HCT116 (cell line): ENCODE data around the gene CTXN1. TPM values are rescaled to one million over a fixed set of nuclear protein-coding genes. Genes with fewer than 3 reads are reported as not detected.

Experiments used
- ATAC-seq: fragments of 200-7000 bp; cut with Tn5 transposase; 2 replicates; pipeline ENCODE4 v1.9.1; 2020; ENCODE audit warnings: mild to moderate bottlenecking, moderate library complexity
- BruUV-seq: library from RNA; stranded (reverse); fragments of 400-500 nt; replicated peaks from 2 replicates; lab custom pipeline; 2021; lab: Mats Ljungman, UMichigan
- CTCF ChIA-PET: fragments of 300-600 bp; sonication (Branson Sonifier 250); formaldehyde crosslinking; loops from one replicate; lab custom pipeline; 2021; ENCODE audit warnings: antibody characterized with exemption; lab: Charles Lee
- POLR2A ChIA-PET: fragments of 300-600, 350-600 bp; sonication (Branson Sonifier 250); formaldehyde crosslinking; loops from one replicate; lab custom pipeline; 2021; ENCODE audit warnings: antibody characterized with exemption; lab: Charles Lee
- RAD21 ChIA-PET, 2 experiments: fragments of 300-600 bp; sonication (Branson Sonifier 250); formaldehyde crosslinking; loops; one replicate each; lab custom pipeline; 2023; ENCODE audit warnings: low total read pairs in 2 of 2; ENCODE audit not compliant: uncharacterized antibody in 2 of 2, unreplicated experiment in 2 of 2, low non-redundant PET in 1 of 2; lab: Charles Lee
- DNase-seq: peaks from one replicate; pipeline ENCODE4 v3.0.0-alpha.2; 2010; ENCODE audit warnings: low read depth, low spot score
- H2AFZ ChIP-seq: fragments of 200-600 bp; shearing (Covaris generic), sonication (generic); 2 replicates; pipeline ENCODE4 v1.6.1; 2017; ENCODE audit warnings: low read depth, mixed run types, mixed read lengths, antibody characterized with exemption, low read length; ENCODE audit not compliant: poor library complexity, severe bottlenecking
- H3K27ac ChIP-seq: 2 replicates; pipeline ENCODE4 v1.5.1; 2012; ENCODE audit warnings: low read depth, low read length
- H3K27me3 ChIP-seq: fragments of 200-600 bp; sonication (generic); 2 replicates; pipeline ENCODE4 v1.6.1; 2016; ENCODE audit warnings: mixed run types, low read length, mixed read lengths; ENCODE audit not compliant: insufficient read depth
- H3K36me3 ChIP-seq, 2 experiments: fragments of 200-500 bp in 1 of 2; fragments of 200-600 bp in 1 of 2; sonication (Bioruptor generic) in 1 of 2; sonication (generic) in 1 of 2; 2 replicates each; pipeline versions ENCODE4 v1.5.1 to v1.6.1; 2014 to 2016; ENCODE audit warnings: low read length in 2 of 2, inconsistent platforms in 1 of 2, mixed read lengths in 1 of 2, mixed run types in 1 of 2; ENCODE audit not compliant: insufficient read depth in 2 of 2, control insufficient read depth in 1 of 2
- H3K4me1 ChIP-seq, 2 experiments: fragments of 200-600 bp in 1 of 2; sonication (generic) in 1 of 2; 2 replicates each; pipeline versions ENCODE4 v1.5.1 to v1.6.1; 2012 to 2017; ENCODE audit warnings: low read length in 2 of 2, inconsistent platforms in 1 of 2, mild to moderate bottlenecking in 1 of 2, mixed read lengths in 1 of 2, mixed run types in 1 of 2, moderate library complexity in 1 of 2; ENCODE audit not compliant: insufficient read depth in 2 of 2, control insufficient read depth in 1 of 2
- H3K4me2 ChIP-seq: fragments of 200-600 bp; sonication (generic); 2 replicates; pipeline ENCODE4 v1.6.1; 2017; ENCODE audit warnings: mixed run types, low read length, mixed read lengths
- H3K4me3 ChIP-seq, 2 experiments: fragments of 200-600 bp in 1 of 2; sonication (generic) in 1 of 2; replicated peaks in 1 of 2; 2 replicates each; pipeline ENCODE4 v1.5.1; 2011 to 2016; ENCODE audit warnings: low read length in 2 of 2, control low read depth in 1 of 2, low read depth in 1 of 2, mild to moderate bottlenecking in 1 of 2, mixed read lengths in 1 of 2, mixed run types in 1 of 2
- H3K79me2 ChIP-seq: fragments of 200-600 bp; sonication (generic); 2 replicates; pipeline ENCODE4 v1.6.1; 2017; ENCODE audit warnings: mild to moderate bottlenecking, mixed run types, low read length, moderate library complexity, mixed read lengths; ENCODE audit not compliant: insufficient read depth
- H3K9ac ChIP-seq: fragments of 200-600 bp; sonication (generic); 2 replicates; pipeline ENCODE4 v1.6.1; 2016; ENCODE audit warnings: low read length, mixed read lengths
- H3K9me2 ChIP-seq: fragments of 200-600 bp; sonication (generic), shearing (Covaris generic); 2 replicates; pipeline ENCODE4 v1.6.1; 2017; ENCODE audit warnings: mixed run types, mild to moderate bottlenecking, moderate library complexity; ENCODE audit not compliant: insufficient read depth
- H3K9me3 ChIP-seq, 2 experiments: fragments of 200-500 bp in 1 of 2; fragments of 200-600 bp in 1 of 2; sonication (Bioruptor generic) in 1 of 2; sonication (generic) in 1 of 2; 2 replicates each; pipeline ENCODE4 v1.6.1; 2014 to 2017; ENCODE audit warnings: low read length in 2 of 2, mixed read lengths in 2 of 2, inconsistent platforms in 1 of 2, low read depth in 1 of 2, mild to moderate bottlenecking in 1 of 2, mixed run types in 1 of 2, moderate library complexity in 1 of 2; ENCODE audit not compliant: control insufficient read depth in 1 of 2, insufficient read depth in 1 of 2
- H4K20me1 ChIP-seq: fragments of 200-600 bp; sonication (generic), shearing (Covaris generic); 2 replicates; pipeline ENCODE4 v1.6.1; 2017; ENCODE audit warnings: mixed run types, mild to moderate bottlenecking, moderate library complexity; ENCODE audit not compliant: insufficient read depth
- CBX3 ChIP-seq: IDR thresholded peaks from 2 replicates; pipeline ENCODE4 v1.6.1; 2012; ENCODE audit warnings: low read depth
- CEBPB ChIP-seq: IDR thresholded peaks from 2 replicates; pipeline ENCODE4 v1.6.1; 2012; ENCODE audit warnings: low read depth
- EGR1 ChIP-seq: IDR thresholded peaks from 2 replicates; pipeline ENCODE4 v1.6.1; 2012; ENCODE audit warnings: low read depth
- ELF1 ChIP-seq: IDR thresholded peaks from 2 replicates; pipeline ENCODE4 v1.6.1; 2012; ENCODE audit warnings: low read depth, borderline replicate concordance
- EZH2 ChIP-seq: fragments of 200-600 bp; sonication (generic); IDR thresholded peaks from 2 replicates; pipeline ENCODE4 v1.6.1; 2017; ENCODE audit warnings: antibody characterized with exemption, mixed run types
- EZH2phosphoT487 ChIP-seq: fragments of 200-600 bp; IDR thresholded peaks from 2 replicates; pipeline ENCODE4 v1.6.1; 2018; ENCODE audit warnings: antibody characterized with exemption, borderline replicate concordance
- FOSL1 ChIP-seq: IDR thresholded peaks from 2 replicates; pipeline ENCODE4 v1.6.1; 2012; ENCODE audit warnings: low read depth
- JUND ChIP-seq: IDR thresholded peaks from 2 replicates; pipeline ENCODE4 v1.6.1; 2012
- RAD21 ChIP-seq: IDR thresholded peaks from 2 replicates; pipeline ENCODE4 v1.6.1; 2012; ENCODE audit warnings: low read depth, mild to moderate bottlenecking
- SIN3A ChIP-seq: IDR thresholded peaks from 2 replicates; pipeline ENCODE4 v1.6.1; 2012; ENCODE audit warnings: low read depth
- intact Hi-C: fragments of 100-400 bp; cut with micrococcal nuclease; formaldehyde crosslinking; loops from 2 replicates; pipeline ENCODE4 v1.10.0; 2022
- total RNA-seq: library from RNA; stranded (reverse); gene quantifications from one replicate; pipeline ENCODE4 v1.2.1, GENCODE V29; 2021; ENCODE audit not compliant: unreplicated experiment
- TF ChIP-seq, protein P1 (sequence below): IDR thresholded peaks from 2 replicates; pipeline ENCODE4 v1.6.1; 2012
- TF ChIP-seq, protein P2 (sequence below): IDR thresholded peaks from 2 replicates; pipeline ENCODE4 v1.6.1; 2011; ENCODE audit warnings: mild to moderate bottlenecking, low read length, moderate library complexity; ENCODE audit not compliant: insufficient replicate concordance; ENCODE audit errors: extremely low read depth

The CTXN1 gene
- total RNA-seq, 1 experiment from 2014 or later, result 56.0 TPM

DNA sequence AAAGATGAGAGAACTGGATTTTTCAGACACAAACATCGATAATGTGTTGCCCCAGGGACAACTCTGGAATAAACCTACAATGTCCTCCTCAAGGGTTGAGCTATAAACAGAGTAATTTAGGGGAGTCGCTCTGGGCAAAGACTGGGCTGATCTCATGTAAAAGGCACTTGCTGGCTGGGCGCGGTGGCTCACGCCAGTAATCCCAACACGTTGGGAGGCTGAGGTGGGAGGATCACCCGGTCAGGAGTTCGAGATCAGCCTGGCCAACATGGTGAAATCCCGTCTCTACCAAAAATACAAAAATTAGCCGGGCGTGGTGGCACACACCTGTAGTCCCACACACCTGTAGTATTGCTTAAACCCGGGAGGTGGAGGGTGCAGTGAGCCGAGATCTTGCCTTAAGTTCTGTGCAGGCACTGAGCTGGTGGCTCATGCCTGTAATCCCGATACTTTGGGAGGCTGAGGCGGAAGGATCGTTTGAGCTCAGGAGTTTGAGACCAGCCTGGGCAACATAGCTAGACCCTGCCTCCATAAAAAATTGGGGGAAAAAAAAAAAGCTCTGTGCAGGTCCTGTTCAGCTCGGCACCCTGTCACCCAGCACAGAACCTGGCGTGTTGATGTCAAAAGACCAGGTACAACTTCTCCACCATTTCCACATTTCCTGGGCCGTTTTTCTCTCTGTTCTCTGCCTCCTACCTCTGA, 16.1 kb upstream of the CTXN1 start:
- no peak for TF ChIP-seq FOSL1
- TF ChIP-seq EZH2, result no peak
- TF ChIP-seq ELF1, result no peak
- TF ChIP-seq, protein P1, sequence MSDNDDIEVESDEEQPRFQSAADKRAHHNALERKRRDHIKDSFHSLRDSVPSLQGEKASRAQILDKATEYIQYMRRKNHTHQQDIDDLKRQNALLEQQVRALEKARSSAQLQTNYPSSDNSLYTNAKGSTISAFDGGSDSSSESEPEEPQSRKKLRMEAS, result no peak
- TF ChIP-seq RAD21, result no peak
- no peak for TF ChIP-seq JUND
- TF ChIP-seq, protein P2, sequence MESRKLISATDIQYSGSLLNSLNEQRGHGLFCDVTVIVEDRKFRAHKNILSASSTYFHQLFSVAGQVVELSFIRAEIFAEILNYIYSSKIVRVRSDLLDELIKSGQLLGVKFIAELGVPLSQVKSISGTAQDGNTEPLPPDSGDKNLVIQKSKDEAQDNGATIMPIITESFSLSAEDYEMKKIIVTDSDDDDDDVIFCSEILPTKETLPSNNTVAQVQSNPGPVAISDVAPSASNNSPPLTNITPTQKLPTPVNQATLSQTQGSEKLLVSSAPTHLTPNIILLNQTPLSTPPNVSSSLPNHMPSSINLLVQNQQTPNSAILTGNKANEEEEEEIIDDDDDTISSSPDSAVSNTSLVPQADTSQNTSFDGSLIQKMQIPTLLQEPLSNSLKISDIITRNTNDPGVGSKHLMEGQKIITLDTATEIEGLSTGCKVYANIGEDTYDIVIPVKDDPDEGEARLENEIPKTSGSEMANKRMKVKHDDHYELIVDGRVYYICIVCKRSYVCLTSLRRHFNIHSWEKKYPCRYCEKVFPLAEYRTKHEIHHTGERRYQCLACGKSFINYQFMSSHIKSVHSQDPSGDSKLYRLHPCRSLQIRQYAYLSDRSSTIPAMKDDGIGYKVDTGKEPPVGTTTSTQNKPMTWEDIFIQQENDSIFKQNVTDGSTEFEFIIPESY, result no peak
- no peak for TF ChIP-seq EZH2phosphoT487
- no peak for TF ChIP-seq EGR1
- TF ChIP-seq CEBPB, result no peak
- no peak for TF ChIP-seq CBX3
- TF ChIP-seq SIN3A, result no peak
- H3K9me2 ChIP-seq, result no peaks in the 10 kb centered on the region
- H3K27ac ChIP-seq, result 0 out of 2 replicates have a peak overlapping the region, but pooled peaks have one; percentile 77
- peaks cover 13 to 25% of the 10 kb centered on the region in 2 experiments for H3K4me1 ChIP-seq
- H3K36me3 ChIP-seq, result peaks cover 17 to 28% of the 10 kb centered on the region in 2 experiments; a peak in 3 of 4 replicates
- no peaks in the 10 kb centered on the region for H3K9me3 ChIP-seq
- no peak for ATAC-seq
- H3K79me2 ChIP-seq, result peaks cover 50% of the 10 kb centered on the region
- peak overlapping the region; percentile 92 for H3K4me2 ChIP-seq
- no peak for DNase-seq
- intact Hi-C loops, result loop anchor here (5.0 kb wide), 1 partner anchor 215 kb away; no protein-coding TSS in a partner anchor
- H2AFZ ChIP-seq, result no peak overlapping the region
- RAD21 ChIA-PET, result no interaction called here
- CTCF ChIA-PET, result interaction anchor here (1.2 kb wide), 1 partner anchor 21 kb away, joined by 3 read pairs; the partner anchor contains the start of gene SNAPC2
- peak overlapping the region; percentile 96 to 99 for H3K4me3 ChIP-seq
- no peaks in the 10 kb centered on the region for H4K20me1 ChIP-seq
- H3K27me3 ChIP-seq, result no peaks in the 10 kb centered on the region
- POLR2A ChIA-PET, result interaction anchor here (2.5 kb wide), 1 partner anchor 22 kb away, joined by 23 read pairs; the partner anchor contains the start of gene SNAPC2
- H3K9ac ChIP-seq, result peak overlapping the region; percentile 96
- TSS peak; percentile 46 for BruUV-seq
